ENCODE data around the gene NOS2. TPM values are rescaled to one million over a fixed set of nuclear protein-coding genes. Genes with fewer than 3 reads are reported as not detected.

NOS2 gene
- total RNA-seq: 0.88 TPM in 1 of 2 replicates, not detected in the other

GRCh38 chr17:27800522-27800921, at the start of gene NOS2:
Gene NOS2, minus strand, starts transcription at chr17:27800529. Its CDS starts 1,720 bp downstream, at chr17:27798809.

Other genes starting within 250 kb of the NOS2 start
- 19.4 and 54.4 TPM in 2 replicates for gene LGALS9, start 169.3 kb downstream of the NOS2 start, total RNA-seq
- 2.6 and 3.7 TPM in 2 replicates for gene LYRM9, start 92.8 kb upstream of the NOS2 start, total RNA-seq
- 34.2 and 51.0 TPM in 2 replicates for gene NLK, start 242.1 kb upstream of the NOS2 start, total RNA-seq

Measured in bladder microvascular endothelial cell (primary cell).